IMR-90 (cell line): ENCODE results near the gene GNAS-AS1. TPM values are rescaled to one million over a fixed set of nuclear protein-coding genes. Genes with fewer than 3 reads are reported as not detected.

Experiments used
- ATAC-seq: fragments of 200-7000 bp; cut with Tn5 transposase; 2 replicates; pipeline ENCODE4 v1.9.1; 2020; ENCODE audit warnings: low read depth, mild to moderate bottlenecking, moderate library complexity
- BruUV-seq: library from RNA; stranded (reverse); fragments of 400-500 nt; replicated peaks from 2 replicates; lab custom pipeline; 2021; lab: Mats Ljungman, UMichigan
- CTCF ChIA-PET: fragments of 300-600 bp; formaldehyde crosslinking; extraction: SDS; loops from one replicate; lab custom pipeline; 2021; ENCODE audit warnings: antibody characterized with exemption; lab: Yijun Ruan, JAX
- POLR2A ChIA-PET: fragments of 300-600 bp; sonication (Branson Sonifier 250); formaldehyde crosslinking; loops from one replicate; lab custom pipeline; 2022; ENCODE audit warnings: antibody characterized with exemption; ENCODE audit not compliant: unreplicated experiment; lab: Charles Lee
- DNase-seq: peaks from one replicate; pipeline ENCODE4 v3.0.0; 2013
- H2AFZ ChIP-seq: replicated peaks from 2 replicates; pipeline ENCODE3; 2013; ENCODE audit warnings: low read length, mild to moderate bottlenecking; ENCODE audit not compliant: poor library complexity
- H2AK5ac ChIP-seq: 2 replicates; pipeline ENCODE4 v1.6.1; 2013; ENCODE audit warnings: low read depth, low read length, inconsistent platforms
- H2AK9ac ChIP-seq: replicated peaks from 2 replicates; pipeline ENCODE3; 2013; ENCODE audit warnings: mild to moderate bottlenecking, low read depth, low read length, moderate library complexity; ENCODE audit not compliant: poor library complexity
- H2BK120ac ChIP-seq: 2 replicates; pipeline ENCODE4 v1.6.1; 2013; ENCODE audit warnings: low read depth, low read length, inconsistent platforms
- H2BK15ac ChIP-seq: 3 replicates; pipeline ENCODE4 v1.6.1; 2013; ENCODE audit warnings: low read depth, low read length, inconsistent platforms
- H2BK20ac ChIP-seq: 2 replicates; pipeline ENCODE4 v1.6.1; 2013; ENCODE audit warnings: low read depth, mild to moderate bottlenecking, inconsistent platforms, low read length, moderate library complexity
- H2BK5ac ChIP-seq: 2 replicates; pipeline ENCODE4 v1.6.1; 2013; ENCODE audit warnings: mild to moderate bottlenecking, low read depth, low read length, inconsistent platforms; ENCODE audit not compliant: poor library complexity, severe bottlenecking
- H3K14ac ChIP-seq: replicated peaks from 2 replicates; pipeline ENCODE4 v1.6.1; 2013; ENCODE audit warnings: low read depth, low read length, inconsistent platforms
- H3K18ac ChIP-seq: 2 replicates; pipeline ENCODE4 v1.6.1; 2013; ENCODE audit warnings: low read depth, low read length, control low read depth
- H3K23ac ChIP-seq: 2 replicates; pipeline ENCODE4 v1.6.1; 2013; ENCODE audit warnings: low read depth, low read length, inconsistent platforms
- H3K27ac ChIP-seq: 2 replicates; pipeline ENCODE4 v1.5.1; 2013; ENCODE audit warnings: mild to moderate bottlenecking, control low read depth, low read length; ENCODE audit not compliant: insufficient read depth
- H3K27me3 ChIP-seq: 2 replicates; pipeline ENCODE4 v1.6.1; 2013; ENCODE audit warnings: low read length; ENCODE audit not compliant: control insufficient read depth, insufficient read depth
- H3K36me3 ChIP-seq: 2 replicates; pipeline ENCODE4 v1.6.1; 2013; ENCODE audit warnings: low read length, mixed read lengths; ENCODE audit not compliant: control insufficient read depth, insufficient read depth
- H3K4ac ChIP-seq: 2 replicates; pipeline ENCODE4 v1.6.1; 2013; ENCODE audit warnings: low read depth, low read length, inconsistent platforms
- H3K4me1 ChIP-seq: 2 replicates; pipeline ENCODE4 v1.6.1; 2013; ENCODE audit warnings: low read length, mixed read lengths; ENCODE audit not compliant: control insufficient read depth, insufficient read depth
- H3K4me2 ChIP-seq: 2 replicates; pipeline ENCODE4 v1.6.1; 2013; ENCODE audit warnings: low read depth, mild to moderate bottlenecking, control low read depth, low read length, moderate library complexity
- H3K4me3 ChIP-seq: 2 replicates; pipeline ENCODE4 v1.5.1; 2013; ENCODE audit warnings: low read depth, mild to moderate bottlenecking, control low read depth, low read length, moderate library complexity; ENCODE audit not compliant: insufficient read depth
- H3K56ac ChIP-seq: 2 replicates; pipeline ENCODE4 v1.6.1; 2013; ENCODE audit warnings: low read length, inconsistent platforms; ENCODE audit not compliant: insufficient read depth; ENCODE audit errors: extremely low read depth
- H3K79me1 ChIP-seq, 2 experiments: 2 replicates each; pipeline ENCODE4 v1.6.1; 2013; ENCODE audit warnings: low read length in 2 of 2, inconsistent platforms in 1 of 2, low read depth in 1 of 2
- H3K9ac ChIP-seq: 2 replicates; pipeline ENCODE4 v1.6.1; 2013; ENCODE audit warnings: low read depth, low read length, control low read depth
- H3K9me1 ChIP-seq: 2 replicates; pipeline ENCODE4 v1.6.1; 2013; ENCODE audit warnings: low read length, inconsistent platforms; ENCODE audit not compliant: insufficient read depth
- H3K9me3 ChIP-seq: 2 replicates; pipeline ENCODE4 v1.6.1; 2013; ENCODE audit warnings: low read length; ENCODE audit not compliant: control insufficient read depth, insufficient read depth
- H4K20me1 ChIP-seq: 2 replicates; pipeline ENCODE4 v1.6.1; 2013; ENCODE audit warnings: low read length, inconsistent platforms; ENCODE audit not compliant: insufficient read depth
- H4K5ac ChIP-seq: 2 replicates; pipeline ENCODE4 v1.6.1; 2013; ENCODE audit warnings: mild to moderate bottlenecking, low read depth, low read length, control low read depth
- H4K8ac ChIP-seq, 2 experiments: 2 replicates each; pipeline ENCODE4 v1.6.1; 2013; ENCODE audit warnings: low read depth in 2 of 2, low read length in 2 of 2, control low read depth in 1 of 2, inconsistent platforms in 1 of 2
- H4K91ac ChIP-seq: 2 replicates; pipeline ENCODE4 v1.6.1; 2013; ENCODE audit warnings: low read depth, low read length, inconsistent platforms; ENCODE audit not compliant: insufficient read depth
- CEBPB ChIP-seq: IDR thresholded peaks from 2 replicates; pipeline ENCODE4 v1.6.1; 2012; ENCODE audit warnings: low read depth, low read length, improper control_type of control experiment
- CTCF ChIP-seq: conservative IDR thresholded peaks from 2 replicates; pipeline ENCODE4 v1.5.1; 2012; ENCODE audit warnings: mild to moderate bottlenecking, low read depth, low read length, improper control_type of control experiment
- MXI1 ChIP-seq: IDR thresholded peaks from 2 replicates; pipeline ENCODE4 v1.6.1; 2012; ENCODE audit warnings: low read depth, mild to moderate bottlenecking, low read length, moderate library complexity, borderline replicate concordance
- NFE2L2 ChIP-seq: fragments of 150-350 bp; IDR thresholded peaks from 2 replicates; pipeline ENCODE4 v1.6.1; 2016; ENCODE audit warnings: low read depth, mild to moderate bottlenecking, low read length
- WGBS, 2 experiments: methylation state at CpG; one replicate each; pipeline versions ENCODE4 v1.1.5 to v1.1.7; 2013; ENCODE audit warnings: missing lambda C conversion rate in 2 of 2; ENCODE audit not compliant: insufficient read length in 1 of 2; ENCODE audit errors: extremely low coverage in 2 of 2; 5-methylcytosine and 5-hydroxymethylcytosine counted together
- dilution Hi-C: fragments of 300-500 bp; cut with HindIII; formaldehyde crosslinking; loops from one replicate; pipeline ENCODE4 v1.14.3; 2018; ENCODE audit warnings: low sequenced_read_pairs; ENCODE audit not compliant: unreplicated experiment
- in situ Hi-C: fragments of 300-500 bp; cut with MboI; formaldehyde crosslinking; loops from 3 replicates; pipeline ENCODE4 v1.14.3; 2019; ENCODE audit warnings: low sequenced_read_pairs, inconsistent platforms, mixed read lengths
- intact Hi-C: fragments of 100-400 bp; cut with micrococcal nuclease; formaldehyde crosslinking; loops from 2 replicates; pipeline ENCODE4 v1.10.0; 2022
- polyA plus RNA-seq, 3 experiments: library from polyadenylated mRNA; depleted of rRNA; stranded (reverse); fragments of >200 nt; gene quantifications; 2 replicates each; pipeline ENCODE4 v1.2.3, GENCODE V29; 2012; ENCODE audit warnings: low replicate concordance in 1 of 3
- total RNA-seq: library from RNA; depleted of rRNA; stranded (reverse); fragments of >200 nt; gene quantifications from 2 replicates; pipeline ENCODE4 v1.2.3, GENCODE V29; 2012

GNAS-AS1 gene
- total and polyA plus RNA-seq, 2 of the 4 experiments (the other 2 are of a cell fraction), result 0.54 to 0.60 TPM

- dilution Hi-C loops, result no loop called here
- H3K4me3 ChIP-seq, result no peak overlapping the region
- no peak overlapping the region for H2BK20ac ChIP-seq
- in situ Hi-C loops, result no loop called here
- H2BK5ac ChIP-seq, result no peak overlapping the region
- ATAC-seq (no peak), DNase-seq (no peak)
- no peak overlapping the region for H3K14ac ChIP-seq
- H2AFZ ChIP-seq, result no peak overlapping the region
- H3K4me1 ChIP-seq, result peaks cover 2% of the 10 kb centered on the region; the same call in 1 of the 2 replicates
- no peak overlapping the region for H4K8ac ChIP-seq
- H2AK9ac ChIP-seq, result peak overlapping the region; percentile 45
- no peak overlapping the region for H3K27ac ChIP-seq
- no peak overlapping the region for H2AK5ac ChIP-seq
- no TSS peak for BruUV-seq
- no peak overlapping the region for H3K4ac ChIP-seq
- WGBS, 2 experiments, result no CpG with 5 or more reads among the region's 3 CpGs
- H3K18ac ChIP-seq, result no peak overlapping the region
- no peak overlapping the region for H3K4me2 ChIP-seq
- H4K91ac ChIP-seq, result no peak overlapping the region
- ChIA-PET CTCF (no interaction called here), POLR2A (no interaction called here)
- H4K5ac ChIP-seq, result no peak overlapping the region
- H4K20me1 ChIP-seq, result no peaks in the 10 kb centered on the region
- peaks cover 3% of the 10 kb centered on the region; the same call in 1 of the 2 replicates for H3K9me1 ChIP-seq
- H3K56ac ChIP-seq, result no peak overlapping the region
- TF ChIP-seq CTCF, result no peak
- no peak for TF ChIP-seq NFE2L2
- no peak for TF ChIP-seq MXI1
- no peak for TF ChIP-seq CEBPB
- 0 out of 2 replicates have a peak overlapping the region, but pooled peaks have one; percentile 29 for H3K23ac ChIP-seq
- H2BK15ac ChIP-seq, result no peak overlapping the region
- no peak overlapping the region for H2BK120ac ChIP-seq
- H3K9me3 ChIP-seq, result no peaks in the 10 kb centered on the region
- peaks cover 7% of the 10 kb centered on the region for H3K27me3 ChIP-seq
- intact Hi-C loops, result no loop called here
- no peak overlapping the region for H3K9ac ChIP-seq
- H3K79me1 ChIP-seq, result no peaks in the 10 kb centered on the region
- H3K36me3 ChIP-seq, result no peaks in the 10 kb centered on the region
Observed at GRCh38 chr20:58875111-58875510, 24.4 kb upstream of the GNAS-AS1 start.
